ENCODE data around the gene MYOZ2.

GRCh38 chr4:119152741-119153140, 17.1 kb downstream of the MYOZ2 start:
- TF ChIP-seq ZNF558 (tag by site-specific recombination; IDR thresholded peaks at IDR 0.05): no peak
- no peak for TF ChIP-seq ZSCAN16 (tag by site-specific recombination; IDR thresholded peaks at IDR 0.05)
- TF ChIP-seq ZBTB10 (tag by site-specific recombination; IDR thresholded peaks at IDR 0.05): no peak
- TF ChIP-seq REST (tag by site-specific recombination; IDR thresholded peaks at IDR 0.05): no peak
- TF ChIP-seq CTCF (tag by site-specific recombination; IDR thresholded peaks at IDR 0.05): no peak
- no peak for TF ChIP-seq TCF7L2 (IDR thresholded peaks at IDR 0.05; ENCODE audit: borderline replicate concordance, low read depth, low read length)
- no peak for TF ChIP-seq KLF10 (tag by site-specific recombination; IDR thresholded peaks at IDR 0.05)
- TF ChIP-seq ZNF837 (tag by site-specific recombination; IDR thresholded peaks at IDR 0.05): no peak
- TF ChIP-seq ELK4 (IDR thresholded peaks at IDR 0.05; ENCODE audit: borderline replicate concordance, low read depth, low read length): no peak
- no peak for TF ChIP-seq ZBTB1 (tag by site-specific recombination; IDR thresholded peaks at IDR 0.05)
- no peak for TF ChIP-seq ZNF629 (tag by site-specific recombination; IDR thresholded peaks at IDR 0.05)
